ENCODE measurements around the gene SNX24. TPM values are rescaled to one million over a fixed set of nuclear protein-coding genes. Genes with fewer than 3 reads are reported as not detected.

SNX24 gene
- total and polyA plus RNA-seq, 10 of the 15 experiments (the other 5 are each of a cell fraction or from before 2014, with no cell fraction given) = 0.15 to 6.6 (median 4.1) TPM

GRCh38 chr5:123028222-123028621, 182.8 kb downstream of the SNX24 start (continued):
- TF ChIP-seq KDM1A (IDR thresholded peaks at IDR 0.05; ENCODE audit: borderline replicate concordance) = no peak
- TF ChIP-seq JUNB (IDR thresholded peaks at IDR 0.05) = no peak
- TF ChIP-seq LARP7 (IDR thresholded peaks at IDR 0.05) = no peak
- TF ChIP-seq MEF2A (IDR thresholded peaks at IDR 0.05; ENCODE audit: insufficient read depth, low read depth, low read length) = no peak
- TF ChIP-seq ESRRA (IDR thresholded peaks at IDR 0.05; ENCODE audit: low read length) = no peak

DNA sequence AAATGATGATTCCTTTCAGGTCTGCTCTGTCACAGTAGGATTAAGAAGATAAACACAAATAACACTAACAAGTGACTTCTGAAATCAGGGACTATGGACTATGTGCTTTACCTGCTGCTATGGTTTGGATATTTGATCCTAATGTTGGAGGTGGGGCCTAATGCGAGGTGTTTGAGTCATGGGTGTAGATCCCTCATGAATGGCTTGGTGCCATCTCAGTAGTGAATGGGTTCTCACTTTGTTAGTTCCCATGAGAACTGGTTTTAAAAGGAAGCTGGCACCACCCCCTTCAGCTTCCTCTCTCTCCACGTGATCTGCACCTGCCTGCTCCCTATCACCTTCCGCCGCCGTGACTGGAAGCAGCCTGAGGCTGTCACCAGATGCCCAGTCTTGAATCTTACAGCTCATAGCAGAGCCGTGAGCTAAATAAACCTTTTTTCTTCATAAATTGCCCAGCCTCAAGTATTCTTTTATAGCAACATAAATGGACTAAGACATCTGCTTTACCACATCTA, 187.8 kb downstream of the SNX24 start:
- H4K20me1 ChIP-seq (ENCODE audit: control insufficient read depth, insufficient read depth) = no peaks in the 10 kb centered on the region
- no peaks in the 10 kb centered on the region for H3K36me3 ChIP-seq (ENCODE audit: control insufficient read depth in 2 of 2, insufficient read depth in 2 of 2, low read length in 1 of 2)
- ChIA-PET POLR2A (no interaction called here), RAD21 (ENCODE audit: unreplicated experiment) (no interaction called here), SMC1A (ENCODE audit: uncharacterized antibody, unreplicated experiment) (no interaction called here), CTCF (no interaction called here)
- no peaks in the 10 kb centered on the region for H3K9me3 ChIP-seq (replicated peaks; ENCODE audit: control insufficient read depth, insufficient read depth, low read length)
- FAIRE-seq (no peak), DNase-seq (ENCODE audit: low read depth, low spot score) (no peak), ATAC-seq (no peak)
- H3K79me2 ChIP-seq (ENCODE audit: control insufficient read depth, insufficient read depth, low read length) = no peaks in the 10 kb centered on the region
- BruUV-seq (replicated peaks) = no TSS peak
- peaks cover 4 to 18% of the 10 kb centered on the region in 2 experiments; a peak in 3 of 4 replicates for H3K27me3 ChIP-seq (replicated peaks in 1 of 2; ENCODE audit: control insufficient read depth in 2 of 2, insufficient read depth in 2 of 2, low read length in 1 of 2)
- no peak overlapping the region for H2AFZ ChIP-seq (ENCODE audit: control insufficient read depth, low read depth, low read length)
- in situ Hi-C loops (cut with MboI) = no loop called here
- intact Hi-C loops (cut with micrococcal nuclease; ENCODE audit: unreplicated experiment) = no loop called here
- H3K9ac ChIP-seq (ENCODE audit: control insufficient read depth, insufficient read depth, low read length) = no peak overlapping the region
- 63% methylated on average over 6 of the region's 6 CpGs for WGBS (ENCODE audit: insufficient coverage, insufficient replicate concordance, low lambda C conversion rate, missing lambda C conversion rate)
- no peak overlapping the region for H3K4me2 ChIP-seq (ENCODE audit: control insufficient read depth, insufficient read depth)
- no peak overlapping the region for H3K27ac ChIP-seq (ENCODE audit: control insufficient read depth, insufficient read depth)
- TF ChIP-seq SMAD5 (IDR thresholded peaks at IDR 0.05; ENCODE audit: low read depth) (no peak), RCOR1 (conservative IDR thresholded peaks at IDR 0.05; ENCODE audit: low read depth, low read length) (no peak), NFIC (IDR thresholded peaks at IDR 0.05; ENCODE audit: low read depth, low read length) (no peak), SUZ12 (IDR thresholded peaks at IDR 0.05; ENCODE audit: unreplicated experiment) (no peak)
- H3K4me1 ChIP-seq (ENCODE audit: control insufficient read depth, insufficient read depth, low read length) = peaks cover 3% of the 10 kb centered on the region; the same call in 1 of the 2 replicates
- H3K4me3 ChIP-seq = no peak overlapping the region
